Mesenteric fat pad (tissue), 1 donor: ENCODE data around the gene STEAP1. TPM values are rescaled to one million over a fixed set of nuclear protein-coding genes. Genes with fewer than 3 reads are reported as not detected.

ENCODE experiments used
- DNase-seq: peaks from one replicate; pipeline ENCODE4 v3.0.0-alpha.2; 2020; ENCODE audit warnings: low spot score
- total RNA-seq: library from RNA; stranded (reverse); fragmentation: NEBNext Ultra II Directional; extraction: Animal tissue kit (Norgen Biotek cat#: 25700); gene quantifications from one replicate; pipeline ENCODE4 v1.2.1, GENCODE V29; 2021
- donor health status: DM: yes; HTN: yes; CAD: no.

The STEAP1 gene
- total RNA-seq, 1 donor from 2014 or later = 70.0 TPM

DNA sequence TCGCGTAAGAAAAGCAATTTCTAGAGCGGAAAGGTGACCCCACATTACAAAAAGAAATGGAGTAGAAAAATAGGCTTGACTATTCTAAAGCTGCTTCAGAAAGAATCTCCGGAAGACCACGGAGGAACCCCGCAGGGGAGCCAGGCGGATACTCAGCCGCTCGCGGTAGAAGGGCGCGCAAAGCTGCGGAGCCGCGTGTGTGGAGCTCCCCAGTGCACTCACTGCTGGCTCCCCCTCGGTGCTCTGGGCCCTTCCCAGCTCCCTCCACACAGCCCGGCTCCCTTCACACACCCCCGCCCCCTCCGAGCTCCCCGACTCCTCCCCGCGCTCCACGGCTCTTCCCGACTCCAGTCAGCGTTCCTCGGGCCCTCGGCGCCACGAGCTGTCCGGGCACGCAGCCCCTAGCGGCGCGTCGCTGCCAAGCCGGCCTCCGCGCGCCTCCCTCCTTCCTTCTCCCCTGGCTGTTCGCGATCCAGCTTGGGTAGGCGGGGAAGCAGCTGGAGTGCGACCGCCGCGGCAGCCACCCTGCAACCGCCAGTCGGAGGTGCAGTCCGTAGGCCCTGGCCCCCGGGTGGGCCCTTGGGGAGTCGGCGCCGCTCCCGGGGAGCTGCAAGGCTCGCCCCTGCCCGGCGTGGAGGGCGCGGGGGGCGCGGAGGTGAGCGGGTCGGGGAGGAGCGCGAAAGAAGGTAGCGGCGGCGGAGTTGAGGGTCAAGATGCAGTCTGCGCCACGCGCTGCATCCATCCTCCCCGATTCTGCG is 57.3 kb downstream of the STEAP1 start, which contains the start of gene STEAP2:
Gene STEAP2 (plus strand): TSS at position 350 of the 758 bp plus-strand sequence. CDS start 13,343 bp downstream, outside the sequence.
- DNase-seq = peak; percentile 96

DNA sequence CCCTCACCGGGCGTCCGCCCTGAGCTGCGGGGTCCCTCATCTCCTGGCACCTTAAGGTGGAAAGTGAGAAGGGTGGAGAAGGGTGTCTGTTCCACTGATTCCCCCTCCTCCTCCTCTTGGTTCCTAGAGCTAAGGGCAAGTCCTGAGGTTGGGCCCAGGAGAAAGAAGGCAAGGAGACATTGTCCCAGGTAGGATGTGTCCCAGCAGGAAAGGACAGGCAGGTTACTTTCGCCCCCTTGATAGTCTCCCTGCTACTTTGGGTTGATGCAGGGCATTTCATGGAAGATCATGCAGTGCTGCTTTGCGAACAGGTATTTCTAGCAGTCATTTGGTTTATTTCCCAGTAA is 57.9 kb downstream of the STEAP1 start:
- no peak for DNase-seq

DNA sequence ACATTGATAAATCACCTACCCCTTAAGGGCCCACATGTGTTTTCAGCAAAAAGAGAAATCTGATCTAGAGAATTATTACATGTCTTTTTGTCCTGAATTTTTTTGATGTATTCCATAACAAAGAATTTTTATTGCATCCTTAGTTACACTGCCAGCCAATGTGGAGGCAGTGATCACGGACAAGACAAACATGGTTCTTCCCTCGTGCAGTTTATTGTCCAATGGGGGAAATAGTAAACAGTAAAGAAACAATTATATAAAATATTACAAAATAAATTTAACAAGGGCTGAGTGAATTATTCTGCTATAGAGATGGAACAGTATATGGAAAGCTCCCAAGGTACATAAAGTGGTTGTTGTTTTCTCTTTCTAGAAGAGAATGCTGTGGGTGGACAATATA is 59.3 kb downstream of the STEAP1 start:
- DNase-seq = no peak

Other genes with a start within 250 kb of the STEAP1 start
- gene STEAP2, start 57.3 kb downstream of the STEAP1 start, total RNA-seq = 29.9 TPM
- gene CFAP69, start 90.7 kb downstream of the STEAP1 start, total RNA-seq = 10.4 TPM
- gene FAM237B, start 166.8 kb downstream of the STEAP1 start, total RNA-seq = not detected
- gene GTPBP10, start 192.2 kb downstream of the STEAP1 start, total RNA-seq = 16.8 TPM
- gene CLDN12, start 249.0 kb downstream of the STEAP1 start, total RNA-seq = 20.1 TPM